ENCODE data around the gene PDE4C. TPM values are rescaled to one million over a fixed set of nuclear protein-coding genes. Genes with fewer than 3 reads are reported as not detected.

Gene PDE4C
- total and polyA plus RNA-seq, 10 of the 15 experiments (the other 5 are each of a cell fraction or from before 2014, with no cell fraction given): 0.08 to 0.73 (median 0.34) TPM

GRCh38 chr19:18192673-18193387 lies 33.4 kb downstream of the PDE4C start, which contains the start of gene MPV17L2 (continued):
- TF ChIP-seq TARDBP (IDR thresholded peaks at IDR 0.05; ENCODE audit: borderline replicate concordance) (peak; percentile 53), ZNF384 (IDR thresholded peaks at IDR 0.05; ENCODE audit: borderline replicate concordance, low read depth, low read length) (no peak), ZBTB4 (CRISPR knock-in tag; IDR thresholded peaks at IDR 0.05) (no peak), TAF1 (IDR thresholded peaks at IDR 0.05; ENCODE audit: borderline replicate concordance, low read depth, low read length) (peak; percentile 52; the same call in 1 of the 2 replicates), FOXM1 (IDR thresholded peaks at IDR 0.05; ENCODE audit: low read depth, low read length) (no peak), IRF5 (IDR thresholded peaks at IDR 0.05; ENCODE audit: borderline replicate concordance) (no peak), HDAC2 (IDR thresholded peaks at IDR 0.05) (no peak), MEF2B (IDR thresholded peaks at IDR 0.05; ENCODE audit: partially characterized antibody, poor library complexity, severe bottlenecking) (no peak), ETV6 (conservative IDR thresholded peaks at IDR 0.05 in 1 of 2, IDR thresholded peaks at IDR 0.05 in 1 of 2; ENCODE audit: borderline replicate concordance in 1 of 2, low read depth in 1 of 2) (no peak), EZH2 (IDR thresholded peaks at IDR 0.05; ENCODE audit: borderline replicate concordance, control insufficient read depth, low read depth, low read length) (peak; percentile 89; the same call in 1 of the 2 replicates), DPF2 (IDR thresholded peaks at IDR 0.05) (peak; percentile 63; the same call in 1 of the 2 replicates), MTA3 (IDR thresholded peaks at IDR 0.05; ENCODE audit: borderline replicate concordance, low read length) (no peak), IRF3 (IDR thresholded peaks at IDR 0.05) (peak; percentile 99), NR2C2 (IDR thresholded peaks at IDR 0.05; ENCODE audit: borderline replicate concordance, control insufficient read depth, insufficient read length, low read depth) (no peak), STAT1 (conservative IDR thresholded peaks at IDR 0.05) (no peak), PRDM15 (CRISPR knock-in tag; IDR thresholded peaks at IDR 0.05) (no peak), NKRF (conservative IDR thresholded peaks at IDR 0.05) (peak; percentile 95)
